MM.1S (cell line): ENCODE measurements around the gene RNF14.

ENCODE experiments used
- DNase-seq: peaks from one replicate; pipeline ENCODE4 v3.0.0-alpha.2; 2015
- H2AFZ ChIP-seq: fragments of 300-600 bp; sonication (generic); 2 replicates; pipeline ENCODE4 v1.6.0; 2016; ENCODE audit warnings: antibody characterized with exemption, low read length
- H3F3A ChIP-seq: fragments of 300-600 bp; sonication (generic); 2 replicates; pipeline ENCODE4 v1.6.1; 2016; ENCODE audit warnings: mild to moderate bottlenecking, antibody characterized with exemption, low read length, moderate library complexity, mixed read lengths; ENCODE audit not compliant: insufficient read depth
- H3K27ac ChIP-seq: fragments of 300-600 bp; sonication (generic); 2 replicates; pipeline ENCODE4 v1.5.1; 2016; ENCODE audit warnings: mild to moderate bottlenecking, low read length
- H3K27me3 ChIP-seq: fragments of 300-600 bp; sonication (generic); replicated peaks from 2 replicates; pipeline ENCODE4 v1.6.0; 2016; ENCODE audit warnings: low read length; ENCODE audit not compliant: insufficient read depth
- H3K36me3 ChIP-seq: fragments of 300-600 bp; sonication (generic); replicated peaks from 2 replicates; pipeline ENCODE4 v1.6.1; 2016; ENCODE audit warnings: mild to moderate bottlenecking, low read length, mixed read lengths; ENCODE audit not compliant: insufficient read depth
- H3K4me1 ChIP-seq: fragments of 300-600 bp; sonication (generic); 2 replicates; pipeline ENCODE4 v1.6.1; 2016; ENCODE audit warnings: low read length, mixed read lengths
- H3K4me2 ChIP-seq: fragments of 300-600 bp; sonication (generic); 2 replicates; pipeline ENCODE4 v1.6.0; 2016; ENCODE audit warnings: low read depth, low read length
- H3K4me3 ChIP-seq: fragments of 300-600 bp; sonication (generic); 2 replicates; pipeline ENCODE4 v1.5.1; 2016; ENCODE audit warnings: low read length, mixed read lengths
- H3K79me2 ChIP-seq: fragments of 300-600 bp; sonication (generic); 2 replicates; pipeline ENCODE4 v1.6.1; 2016; ENCODE audit warnings: mixed run types, low read length, mixed read lengths
- H3K9ac ChIP-seq: fragments of 300-600 bp; sonication (generic); 2 replicates; pipeline ENCODE4 v1.6.1; 2016; ENCODE audit warnings: low read length, mixed read lengths
- H3K9me2 ChIP-seq: fragments of 300-600 bp; sonication (generic); replicated peaks from 2 replicates; pipeline ENCODE4 v1.6.1; 2016; ENCODE audit warnings: mild to moderate bottlenecking, low read length, mixed read lengths; ENCODE audit not compliant: insufficient read depth
- H3K9me3 ChIP-seq: fragments of 300-600 bp; sonication (generic); replicated peaks from 2 replicates; pipeline ENCODE4 v1.6.1; 2016; ENCODE audit warnings: mild to moderate bottlenecking, low read length, mixed read lengths; ENCODE audit not compliant: insufficient read depth
- H4K20me1 ChIP-seq: fragments of 300-600 bp; sonication (generic); 2 replicates; pipeline ENCODE4 v1.6.1; 2016; ENCODE audit warnings: mild to moderate bottlenecking, low read length, moderate library complexity, mixed read lengths; ENCODE audit not compliant: insufficient read depth
- EZH2 ChIP-seq: fragments of 300-600 bp; sonication (generic); optimal IDR thresholded peaks from 2 replicates; pipeline ENCODE3; 2017; ENCODE audit warnings: low read depth, mild to moderate bottlenecking, antibody characterized with exemption, low read length, mixed read lengths
- EZH2phosphoT487 ChIP-seq: fragments of 300-600 bp; sonication (generic); IDR thresholded peaks from 2 replicates; pipeline ENCODE4 v1.6.1; 2018; ENCODE audit warnings: antibody characterized with exemption, low read length
- TF ChIP-seq, protein P1 (sequence below): fragments of 300-600 bp; sonication (generic); IDR thresholded peaks from 2 replicates; pipeline ENCODE4 v1.5.1; 2016; ENCODE audit warnings: antibody characterized with exemption, low read length, mixed read lengths

Gene RNF14

DNA sequence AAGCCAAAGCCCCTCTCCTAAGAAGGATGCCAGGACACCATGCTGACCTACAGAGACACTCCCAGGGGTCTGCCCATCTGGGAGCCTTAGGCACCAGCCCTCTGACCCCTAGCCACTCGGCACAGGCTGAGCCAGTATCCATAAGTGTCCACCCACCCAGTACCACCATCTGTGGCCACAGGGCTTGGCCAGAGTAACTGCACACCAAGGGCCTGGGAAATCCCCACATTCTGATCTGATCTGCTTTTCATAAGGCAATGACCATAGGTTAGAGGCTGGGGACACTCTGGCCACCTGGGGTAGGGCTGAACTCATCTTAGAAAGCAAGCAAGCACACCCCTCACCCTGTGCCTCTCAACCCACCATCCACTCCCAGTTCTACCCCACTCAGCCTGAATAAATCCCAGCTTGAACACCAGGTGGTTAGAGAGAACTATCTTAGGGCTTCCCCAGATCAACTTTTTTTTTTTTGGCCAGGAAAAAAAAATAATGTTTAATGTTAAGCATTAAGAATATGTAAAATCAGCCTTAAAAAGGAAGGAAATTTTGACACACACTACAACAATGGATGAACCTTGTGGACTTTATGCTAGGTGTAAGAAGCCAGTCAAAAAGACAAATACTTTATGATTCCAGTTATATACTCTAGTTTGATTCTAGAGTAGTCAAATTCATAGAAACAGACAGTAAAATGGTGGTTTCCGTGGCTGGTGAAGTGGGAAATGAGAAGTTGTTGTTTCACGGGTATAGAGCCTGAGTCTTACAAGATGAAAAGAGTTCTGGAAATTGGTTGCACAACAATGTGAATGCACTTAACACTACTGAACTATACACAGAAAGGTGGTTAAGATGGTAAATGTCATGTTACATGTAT lies 37.7 kb downstream of the RNF14 start:
- Histone ChIP-seq H3K9me3 (no peaks in the 10 kb centered on the region), H3K9ac (no peak overlapping the region), H3K27me3 (no peaks in the 10 kb centered on the region), H4K20me1 (no peaks in the 10 kb centered on the region), H3F3A (peaks cover 30% of the 10 kb centered on the region), H3K4me3 (no peak overlapping the region), H3K4me2 (no peak overlapping the region), H2AFZ (no peak overlapping the region), H3K36me3 (peaks cover 15% of the 10 kb centered on the region; the same call in 1 of the 2 replicates), H3K79me2 (peaks cover 53% of the 10 kb centered on the region), H3K4me1 (peaks cover 50% of the 10 kb centered on the region), H3K27ac (peak overlapping the region; percentile 41; the same call in 1 of the 2 replicates), H3K9me2 (no peaks in the 10 kb centered on the region)
- peak; percentile 27 for DNase-seq
- no peak for TF ChIP-seq EZH2
- TF ChIP-seq EZH2phosphoT487 = no peak
- TF ChIP-seq, protein P1, sequence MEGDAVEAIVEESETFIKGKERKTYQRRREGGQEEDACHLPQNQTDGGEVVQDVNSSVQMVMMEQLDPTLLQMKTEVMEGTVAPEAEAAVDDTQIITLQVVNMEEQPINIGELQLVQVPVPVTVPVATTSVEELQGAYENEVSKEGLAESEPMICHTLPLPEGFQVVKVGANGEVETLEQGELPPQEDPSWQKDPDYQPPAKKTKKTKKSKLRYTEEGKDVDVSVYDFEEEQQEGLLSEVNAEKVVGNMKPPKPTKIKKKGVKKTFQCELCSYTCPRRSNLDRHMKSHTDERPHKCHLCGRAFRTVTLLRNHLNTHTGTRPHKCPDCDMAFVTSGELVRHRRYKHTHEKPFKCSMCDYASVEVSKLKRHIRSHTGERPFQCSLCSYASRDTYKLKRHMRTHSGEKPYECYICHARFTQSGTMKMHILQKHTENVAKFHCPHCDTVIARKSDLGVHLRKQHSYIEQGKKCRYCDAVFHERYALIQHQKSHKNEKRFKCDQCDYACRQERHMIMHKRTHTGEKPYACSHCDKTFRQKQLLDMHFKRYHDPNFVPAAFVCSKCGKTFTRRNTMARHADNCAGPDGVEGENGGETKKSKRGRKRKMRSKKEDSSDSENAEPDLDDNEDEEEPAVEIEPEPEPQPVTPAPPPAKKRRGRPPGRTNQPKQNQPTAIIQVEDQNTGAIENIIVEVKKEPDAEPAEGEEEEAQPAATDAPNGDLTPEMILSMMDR = no peak

GRCh38 chr5:142007237-142007544 lies 38.3 kb downstream of the RNF14 start:
- no peak overlapping the region for H3K4me2 ChIP-seq

DNA sequence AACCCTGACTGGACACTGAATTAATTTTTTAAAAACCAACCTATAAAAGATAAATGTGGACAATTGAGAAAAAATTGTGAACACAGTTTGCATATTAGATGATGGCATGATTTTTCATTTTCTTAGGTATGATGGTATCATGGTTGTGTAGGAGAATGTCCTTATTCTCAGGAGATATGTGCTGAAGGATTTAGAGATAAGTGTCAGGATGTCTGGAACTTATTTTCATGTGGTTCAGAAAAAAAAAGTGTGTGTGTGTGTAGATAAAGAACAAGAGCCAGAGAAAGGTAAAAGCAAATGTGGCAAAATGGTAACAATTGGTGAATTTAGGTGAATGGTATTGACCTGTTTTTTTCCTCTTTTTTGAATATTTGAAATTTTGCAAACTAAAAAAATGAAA lies 39.9 kb downstream of the RNF14 start:
- no peaks in the 10 kb centered on the region for H4K20me1 ChIP-seq
- TF ChIP-seq, protein P1 = no peak
- no peak for TF ChIP-seq EZH2phosphoT487
- no peak for TF ChIP-seq EZH2

More at GRCh38 chr5:142007237-142007544, 38.3 kb downstream of the RNF14 start:
- peaks cover 55% of the 10 kb centered on the region for H3K4me1 ChIP-seq
- H2AFZ ChIP-seq = no peak overlapping the region
- DNase-seq = no peak
- H3K9me2 ChIP-seq = no peaks in the 10 kb centered on the region
- peak overlapping the region; percentile 41; the same call in 1 of the 2 replicates for H3K27ac ChIP-seq
- peaks cover 30% of the 10 kb centered on the region for H3F3A ChIP-seq
- peaks cover 59% of the 10 kb centered on the region for H3K79me2 ChIP-seq
- no peaks in the 10 kb centered on the region for H3K9me3 ChIP-seq
- H3K4me3 ChIP-seq = no peak overlapping the region
- no peak overlapping the region for H3K9ac ChIP-seq
- no peak for TF ChIP-seq EZH2
- TF ChIP-seq, protein P1 = no peak
- no peak for TF ChIP-seq EZH2phosphoT487
- H4K20me1 ChIP-seq = no peaks in the 10 kb centered on the region
- H3K36me3 ChIP-seq = peaks cover 10% of the 10 kb centered on the region; the same call in 1 of the 2 replicates
- no peaks in the 10 kb centered on the region for H3K27me3 ChIP-seq

More for the DNA sequence above, 39.9 kb downstream of the RNF14 start:
- Histone ChIP-seq H3K9ac (no peak overlapping the region), H3K27me3 (no peaks in the 10 kb centered on the region), H3K9me3 (no peaks in the 10 kb centered on the region), H3K4me2 (no peak overlapping the region), H2AFZ (no peak overlapping the region), H3K4me1 (peaks cover 61% of the 10 kb centered on the region), H3F3A (peaks cover 40% of the 10 kb centered on the region), H3K4me3 (no peak overlapping the region), H3K79me2 (peaks cover 72% of the 10 kb centered on the region), H3K9me2 (no peaks in the 10 kb centered on the region), H3K27ac (no peak overlapping the region; the same call in 1 of the 2 replicates), H3K36me3 (peaks cover under 1% of the 10 kb centered on the region; the same call in 1 of the 2 replicates)
- no peak for DNase-seq
